H9 (cell line): ENCODE results near the gene NUMBL. TPM values are rescaled to one million over a fixed set of nuclear protein-coding genes. Genes with fewer than 3 reads are reported as not detected.

ENCODE experiments used
- DNase-seq: peaks from one replicate; pipeline ENCODE4 v3.0.0-alpha.2; 2017
- H2AFZ ChIP-seq: one replicate; pipeline ENCODE4 v1.6.1; 2013; ENCODE audit warnings: mild to moderate bottlenecking, low read length, control low read depth, moderate library complexity
- H2AK5ac ChIP-seq: 2 replicates; pipeline ENCODE4 v1.6.1; 2013; ENCODE audit warnings: low read length, control low read depth, mixed read lengths; ENCODE audit not compliant: insufficient read length
- H2BK120ac ChIP-seq: one replicate; pipeline ENCODE4 v1.6.1; 2013; ENCODE audit warnings: low read depth, mild to moderate bottlenecking, low read length, control low read depth, inconsistent platforms; ENCODE audit not compliant: poor library complexity, severe bottlenecking
- H2BK12ac ChIP-seq: 2 replicates; pipeline ENCODE4 v1.6.1; 2013; ENCODE audit warnings: low read length, control low read depth, mixed read lengths, low read depth; ENCODE audit not compliant: insufficient read length
- H2BK15ac ChIP-seq: 2 replicates; pipeline ENCODE4 v1.6.1; 2013; ENCODE audit warnings: low read depth, low read length, control low read depth
- H2BK20ac ChIP-seq: one replicate; pipeline ENCODE4 v1.6.1; 2013; ENCODE audit warnings: low read depth, mild to moderate bottlenecking, low read length, control low read depth, inconsistent platforms; ENCODE audit not compliant: poor library complexity, severe bottlenecking
- H2BK5ac ChIP-seq: 2 replicates; pipeline ENCODE4 v1.6.1; 2013; ENCODE audit warnings: low read length, control low read depth, mixed read lengths; ENCODE audit not compliant: insufficient read length
- H3K14ac ChIP-seq: 2 replicates; pipeline ENCODE4 v1.6.1; 2013; ENCODE audit warnings: low read length, control low read depth; ENCODE audit not compliant: insufficient read depth
- H3K18ac ChIP-seq: 2 replicates; pipeline ENCODE4 v1.6.1; 2013; ENCODE audit warnings: low read depth, mild to moderate bottlenecking, mixed read lengths, low read length, control low read depth; ENCODE audit not compliant: insufficient read length
- H3K23ac ChIP-seq: 2 replicates; pipeline ENCODE4 v1.6.1; 2013; ENCODE audit warnings: low read length, control low read depth, mixed read lengths, low read depth; ENCODE audit not compliant: insufficient read length
- H3K23me2 ChIP-seq: 2 replicates; pipeline ENCODE4 v1.6.1; 2013; ENCODE audit warnings: low read depth, mild to moderate bottlenecking, mixed read lengths, low read length, control low read depth; ENCODE audit not compliant: insufficient read length, poor library complexity, severe bottlenecking
- H3K27ac ChIP-seq: 2 replicates; pipeline ENCODE4 v1.5.1; 2013; ENCODE audit warnings: low read length, control low read depth, mixed read lengths, low read depth; ENCODE audit not compliant: insufficient read length
- H3K27me3 ChIP-seq: 2 replicates; pipeline ENCODE4 v1.6.1; 2013; ENCODE audit warnings: low read length, control low read depth, inconsistent platforms; ENCODE audit not compliant: insufficient read depth
- H3K4ac ChIP-seq: 2 replicates; pipeline ENCODE4 v1.6.1; 2013; ENCODE audit warnings: low read depth, mild to moderate bottlenecking, control low read depth, inconsistent platforms, low read length, moderate library complexity
- H3K4me1 ChIP-seq: 2 replicates; pipeline ENCODE4 v1.6.1; 2013; ENCODE audit warnings: low read length, control low read depth, inconsistent platforms; ENCODE audit not compliant: insufficient read depth
- H3K4me2 ChIP-seq: 2 replicates; pipeline ENCODE4 v1.6.1; 2013; ENCODE audit warnings: low read length, control low read depth, mixed read lengths; ENCODE audit not compliant: insufficient read length, insufficient read depth
- H3K56ac ChIP-seq: 2 replicates; pipeline ENCODE4 v1.6.1; 2013; ENCODE audit warnings: low read depth, mild to moderate bottlenecking, mixed read lengths, low read length, control low read depth; ENCODE audit not compliant: insufficient read length
- H3K79me1 ChIP-seq: 2 replicates; pipeline ENCODE4 v1.6.1; 2013; ENCODE audit warnings: low read depth, mild to moderate bottlenecking, moderate library complexity, low read length, control low read depth, inconsistent platforms; ENCODE audit not compliant: insufficient read depth, poor library complexity, severe bottlenecking
- H3K79me2 ChIP-seq: 2 replicates; pipeline ENCODE4 v1.6.1; 2013; ENCODE audit warnings: low read length, control low read depth, inconsistent platforms; ENCODE audit not compliant: insufficient read depth
- H3K9ac ChIP-seq: 2 replicates; pipeline ENCODE4 v1.6.1; 2013; ENCODE audit warnings: low read length, control low read depth, mixed read lengths; ENCODE audit not compliant: insufficient read length; ENCODE audit errors: extremely low read depth
- H3K9me3 ChIP-seq: one replicate; pipeline ENCODE4 v1.6.1; 2013; ENCODE audit warnings: low read depth, low read length, inconsistent platforms; ENCODE audit not compliant: control insufficient read depth
- H3T11ph ChIP-seq: one replicate; pipeline ENCODE4 v1.6.1; 2013; ENCODE audit warnings: mild to moderate bottlenecking, low read length, control low read depth, inconsistent platforms
- H4K20me1 ChIP-seq: one replicate; pipeline ENCODE4 v1.6.1; 2013; ENCODE audit not compliant: control insufficient read depth, insufficient read length, insufficient read depth
- H4K5ac ChIP-seq: 2 replicates; pipeline ENCODE4 v1.6.1; 2013; ENCODE audit warnings: low read depth, mild to moderate bottlenecking, mixed read lengths, low read length, control low read depth; ENCODE audit not compliant: insufficient read length
- H4K8ac ChIP-seq: replicated peaks from 2 replicates; pipeline ENCODE4 v1.6.1; 2013; ENCODE audit warnings: low read length, control low read depth, mixed read lengths, low read depth; ENCODE audit not compliant: insufficient read length
- H4K91ac ChIP-seq: 2 replicates; pipeline ENCODE4 v1.6.1; 2013; ENCODE audit warnings: low read depth, mild to moderate bottlenecking, moderate library complexity, mixed read lengths, low read length, control low read depth; ENCODE audit not compliant: insufficient read length
- H3K27ac Mint-ChIP-seq, 3 experiments: 2 replicates in 2 of 3; 3 replicates in 1 of 3; pipeline ENCODE4 v1.8.0; 2020 to 2021; ENCODE audit warnings: mixed read lengths in 3 of 3, mild to moderate bottlenecking in 1 of 3, moderate library complexity in 1 of 3
- H3K27me3 Mint-ChIP-seq: 2 replicates; pipeline ENCODE4 v1.8.0; 2021; ENCODE audit warnings: low read depth, mild to moderate bottlenecking, moderate library complexity, mixed read lengths
- H3K36me3 Mint-ChIP-seq, 3 experiments: 2 replicates in 2 of 3; 3 replicates in 1 of 3; pipeline ENCODE4 v1.8.0; 2020 to 2021; ENCODE audit warnings: low read depth in 3 of 3, mixed read lengths in 3 of 3; ENCODE audit not compliant: insufficient read depth in 1 of 3
- H3K4me1 Mint-ChIP-seq, 2 experiments: 2 replicates each; pipeline ENCODE4 v1.8.0; 2020; ENCODE audit warnings: mixed read lengths in 2 of 2
- H3K4me3 Mint-ChIP-seq, 2 experiments: 2 replicates in 1 of 2; 3 replicates in 1 of 2; pipeline ENCODE4 v1.8.0; 2020 to 2021; ENCODE audit warnings: mild to moderate bottlenecking in 2 of 2, mixed read lengths in 2 of 2, moderate library complexity in 1 of 2
- H3K9me3 Mint-ChIP-seq, 2 experiments: 2 replicates in 1 of 2; 3 replicates in 1 of 2; pipeline ENCODE4 v1.8.0; 2020; ENCODE audit warnings: mild to moderate bottlenecking in 2 of 2, mixed read lengths in 2 of 2, moderate library complexity in 1 of 2
- CTCF ChIP-seq: fragments of 200-600 bp; sonication (generic); conservative IDR thresholded peaks from 3 replicates; pipeline ENCODE4 v1.8.0; 2021; ENCODE audit warnings: antibody characterized with exemption, mild to moderate bottlenecking
- WGBS: extraction: QIAGEN DNeasy Blood & Tissue Kit; methylation state at CpG from one replicate; pipeline ENCODE4 v1.1.7; 2013; ENCODE audit warnings: missing lambda C conversion rate, low lambda C conversion rate, mixed read lengths; ENCODE audit not compliant: insufficient read length; ENCODE audit errors: extremely low coverage; 5-methylcytosine and 5-hydroxymethylcytosine counted together
- total RNA-seq: library from RNA; stranded (reverse); gene quantifications from 2 replicates; pipeline ENCODE4 v1.2.1, GENCODE V29; 2021

The NUMBL gene
- total RNA-seq, 1 experiment from 2014 or later: 34.5 TPM

- H3K36me3 Mint-ChIP-seq: peaks cover 29 to 76% (median 74%) of the 10 kb centered on the region in 3 experiments
- Histone ChIP-seq H2AFZ (no peak overlapping the region), H2AK5ac (no peak overlapping the region), H2BK12ac (no peak overlapping the region), H2BK5ac (no peak overlapping the region), H2BK20ac (no peak overlapping the region), H3K23ac (no peak overlapping the region), H4K8ac (no peak overlapping the region), H4K5ac (no peak overlapping the region), H3K79me1 (no peaks in the 10 kb centered on the region), H3K18ac (no peak overlapping the region), H3T11ph (no peak overlapping the region), H3K23me2 (no peaks in the 10 kb centered on the region), H4K91ac (no peak overlapping the region), H3K4me2 (no peak overlapping the region), H3K27ac (no peak overlapping the region), H2BK120ac (no peak overlapping the region), H4K20me1 (peaks cover 2% of the 10 kb centered on the region), H3K4ac (no peak overlapping the region), H3K9me3 (no peaks in the 10 kb centered on the region), H3K9ac (no peak overlapping the region), H3K56ac (no peak overlapping the region), H2BK15ac (no peak overlapping the region; the same call in 1 of the 2 replicates), H3K27me3 (no peaks in the 10 kb centered on the region), H3K14ac (no peak overlapping the region), H3K79me2 (no peaks in the 10 kb centered on the region), H3K4me1 (no peaks in the 10 kb centered on the region)
- no peaks in the 10 kb centered on the region for H3K9me3 Mint-ChIP-seq
- no peak overlapping the region for H3K4me3 Mint-ChIP-seq
- no peaks in the 10 kb centered on the region for H3K4me1 Mint-ChIP-seq
- no CpG with 5 or more reads among the region's 4 CpGs for WGBS
- no peak for TF ChIP-seq CTCF
- DNase-seq: no peak
- no peaks in the 10 kb centered on the region; the same call in 1 of the 2 replicates for H3K27me3 Mint-ChIP-seq
- peak overlapping the region in 1 of 3 experiments; percentile 21; a peak in 1 of 7 replicates for H3K27ac Mint-ChIP-seq
Measured at GRCh38 chr19:40681039-40681438, 9.4 kb downstream of the NUMBL start.
